ENCODE results near the gene STARD10.

Gene STARD10

DNA sequence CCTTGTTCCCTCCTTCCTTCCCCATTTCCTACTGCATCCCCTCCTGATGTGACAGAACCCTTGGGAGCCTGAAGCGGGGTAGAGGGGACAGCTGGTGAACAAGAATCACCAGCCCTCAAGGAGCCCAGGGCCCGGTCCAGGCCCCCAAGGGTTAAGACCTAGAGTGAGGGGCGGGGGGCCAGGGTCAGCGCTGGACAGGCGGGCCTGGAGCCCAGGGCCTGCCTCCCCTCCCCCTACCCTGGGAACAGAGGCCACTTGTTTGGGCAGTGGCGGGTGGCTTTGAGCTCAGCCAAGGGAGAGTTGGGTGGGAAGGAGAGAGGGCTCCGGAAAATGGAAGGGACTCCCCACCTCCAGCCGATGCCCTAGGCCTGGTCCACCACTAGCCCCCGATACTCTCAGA, 43.8 kb downstream of the STARD10 start:
- no peak for DNase-seq (ENCODE audit: low read depth in 1 of 2, low spot score in 1 of 2)

- DNase-seq (ENCODE audit: low read depth in 1 of 2, low spot score in 1 of 2) = no peak
Measured at GRCh38 chr11:72747289-72747855, 46.5 kb downstream of the STARD10 start.

DNA sequence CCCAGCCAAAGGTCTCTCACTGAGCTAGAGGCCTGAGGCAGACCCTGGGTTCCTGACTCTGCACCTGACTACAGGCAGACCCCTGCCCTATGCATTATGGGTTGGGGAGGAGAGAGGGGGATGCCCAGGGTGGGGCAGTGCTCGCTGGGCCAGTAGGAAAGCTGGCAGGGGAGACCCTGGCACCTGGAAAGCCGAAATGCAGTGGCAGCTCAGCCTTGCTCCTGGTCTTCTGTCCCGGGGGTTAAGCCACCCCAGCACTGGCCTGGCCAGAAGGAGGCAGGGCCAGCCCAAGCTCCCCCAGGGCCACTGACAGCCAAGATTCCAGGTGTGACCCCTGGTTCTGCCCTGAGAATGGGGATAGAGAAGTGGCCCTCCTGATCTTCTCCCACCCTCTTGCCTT, 47.0 kb downstream of the STARD10 start:
- no peak for DNase-seq (ENCODE audit: low read depth in 1 of 2, low spot score in 1 of 2)

DNA sequence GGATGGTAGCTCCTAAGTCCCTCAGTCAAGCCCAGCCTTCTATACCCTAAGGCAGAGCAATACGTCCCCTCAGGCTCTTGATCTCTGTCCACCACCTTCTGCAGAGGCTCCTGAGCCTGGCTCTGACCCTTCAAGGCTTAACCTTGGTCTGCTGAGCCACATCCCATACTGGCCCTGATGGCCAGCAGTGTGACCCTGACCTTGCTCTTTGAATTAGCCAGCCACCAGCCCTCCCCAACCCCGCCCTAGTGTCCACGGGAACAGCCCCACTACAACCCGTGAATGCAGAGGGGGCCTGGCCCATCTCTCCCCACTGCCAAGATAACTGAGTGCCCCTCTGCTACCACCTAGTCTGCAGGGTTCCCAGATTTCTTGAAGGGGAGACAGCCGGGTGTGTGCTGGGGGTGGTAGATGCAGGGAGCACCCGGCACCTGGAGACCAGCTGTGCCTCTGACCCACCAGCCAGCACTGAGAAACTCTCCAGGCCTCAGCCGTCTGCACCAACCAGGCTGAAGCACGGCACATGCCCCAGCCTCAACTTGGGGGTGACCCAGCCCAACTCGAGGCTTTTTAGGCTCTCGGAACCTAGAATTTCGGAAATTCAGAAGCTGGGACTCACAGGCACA, 47.8 kb downstream of the STARD10 start:
- no peak for DNase-seq (ENCODE audit: low read depth in 1 of 2, low spot score in 1 of 2)

DNA sequence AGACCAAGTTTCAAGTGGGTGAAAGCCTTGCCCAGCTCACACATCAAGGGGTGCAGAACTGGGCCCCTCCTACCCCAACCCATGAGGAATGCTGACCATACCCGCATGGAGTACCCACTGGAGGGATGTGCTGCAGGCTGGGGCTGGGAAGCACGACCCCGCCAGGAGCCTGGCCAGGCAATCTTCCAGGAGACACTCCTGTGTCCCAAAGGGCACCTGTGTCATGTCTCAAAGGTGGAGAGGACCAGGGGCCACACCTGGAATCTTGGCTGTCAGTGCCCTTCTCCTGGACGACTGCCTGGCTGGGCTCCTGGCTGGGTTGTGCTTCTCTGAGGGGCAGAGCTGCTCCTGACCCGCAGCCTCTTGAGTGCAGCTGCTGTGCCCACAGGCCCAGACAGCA, 48.3 kb downstream of the STARD10 start:
- DNase-seq (ENCODE audit: low read depth in 1 of 2, low spot score in 1 of 2) = no peak

DNA sequence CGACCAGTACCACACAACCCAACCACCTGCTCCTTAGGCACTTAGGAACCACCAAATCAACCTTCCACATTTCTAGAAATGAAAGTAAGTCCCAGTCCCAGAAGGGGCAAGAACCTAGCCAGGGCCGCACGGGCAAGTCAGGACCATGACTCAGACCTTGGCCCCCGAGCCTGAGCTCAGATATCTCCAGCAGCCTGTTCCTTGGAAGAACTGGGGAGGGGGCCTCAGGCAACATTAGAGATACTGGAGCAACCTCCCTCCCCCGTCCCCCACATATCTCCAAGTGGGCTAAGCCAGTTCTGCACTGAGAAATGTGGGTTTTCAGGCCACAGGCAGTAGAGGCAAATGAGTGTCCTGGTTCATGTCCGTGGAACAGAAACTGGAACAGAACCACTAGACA, 49.4 kb downstream of the STARD10 start:
- no peak for DNase-seq (ENCODE audit: low read depth in 1 of 2, low spot score in 1 of 2)

GRCh38 chr11:72743321-72744221, 50.3 kb downstream of the STARD10 start:
- no peak for DNase-seq (ENCODE audit: low read depth in 1 of 2, low spot score in 1 of 2)

- no peak for DNase-seq (ENCODE audit: low read depth in 1 of 2, low spot score in 1 of 2)
Measured at GRCh38 chr11:72742513-72743320, 51.1 kb downstream of the STARD10 start.

GRCh38 chr11:72741849-72742512, 51.9 kb downstream of the STARD10 start:
- DNase-seq (ENCODE audit: low read depth in 1 of 2, low spot score in 1 of 2) = no peak

DNA sequence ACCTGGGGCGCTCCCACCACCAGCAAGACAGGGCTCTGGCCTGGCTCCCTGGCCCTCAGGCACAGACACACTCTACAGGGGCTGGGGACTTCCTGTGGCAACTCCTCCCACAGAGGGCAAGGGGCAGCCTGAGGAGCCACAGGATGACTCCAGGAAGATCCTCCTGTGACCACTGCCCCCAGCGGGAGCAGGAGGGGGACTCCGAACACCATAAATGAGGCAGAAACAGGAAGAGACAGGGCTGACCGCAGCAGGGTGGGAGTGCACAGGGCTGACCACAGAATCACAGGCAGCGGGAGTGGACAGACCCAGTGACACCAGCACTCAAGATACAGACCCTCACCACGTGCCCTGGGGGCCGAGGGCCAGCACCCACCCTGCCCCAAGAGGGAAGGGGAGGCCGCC, 52.4 kb downstream of the STARD10 start:
- DNase-seq (ENCODE audit: low read depth in 1 of 2, low spot score in 1 of 2) = no peak

- DNase-seq (ENCODE audit: low read depth in 1 of 2, low spot score in 1 of 2) = no peak
Measured at GRCh38 chr11:72740562-72741428, 53.1 kb downstream of the STARD10 start.

DNA sequence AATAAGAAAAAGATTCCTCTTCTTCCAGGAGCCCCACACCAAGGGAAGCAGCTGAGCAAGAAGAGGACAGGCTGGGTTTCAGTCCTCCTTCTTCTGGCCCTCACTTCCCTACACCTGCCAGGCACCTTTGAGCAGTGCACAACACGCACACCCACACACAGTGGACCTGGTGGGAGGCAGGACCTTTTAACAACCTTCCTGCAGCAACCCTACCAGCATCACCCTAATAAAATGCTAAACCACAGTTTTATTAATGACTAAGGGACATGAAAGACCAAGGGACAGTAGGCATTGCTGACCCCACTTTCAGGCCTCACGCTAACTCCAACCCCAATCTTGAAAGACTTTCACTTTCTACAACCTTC, 53.8 kb downstream of the STARD10 start:
- no peak for DNase-seq (ENCODE audit: low read depth in 1 of 2, low spot score in 1 of 2)

DNA sequence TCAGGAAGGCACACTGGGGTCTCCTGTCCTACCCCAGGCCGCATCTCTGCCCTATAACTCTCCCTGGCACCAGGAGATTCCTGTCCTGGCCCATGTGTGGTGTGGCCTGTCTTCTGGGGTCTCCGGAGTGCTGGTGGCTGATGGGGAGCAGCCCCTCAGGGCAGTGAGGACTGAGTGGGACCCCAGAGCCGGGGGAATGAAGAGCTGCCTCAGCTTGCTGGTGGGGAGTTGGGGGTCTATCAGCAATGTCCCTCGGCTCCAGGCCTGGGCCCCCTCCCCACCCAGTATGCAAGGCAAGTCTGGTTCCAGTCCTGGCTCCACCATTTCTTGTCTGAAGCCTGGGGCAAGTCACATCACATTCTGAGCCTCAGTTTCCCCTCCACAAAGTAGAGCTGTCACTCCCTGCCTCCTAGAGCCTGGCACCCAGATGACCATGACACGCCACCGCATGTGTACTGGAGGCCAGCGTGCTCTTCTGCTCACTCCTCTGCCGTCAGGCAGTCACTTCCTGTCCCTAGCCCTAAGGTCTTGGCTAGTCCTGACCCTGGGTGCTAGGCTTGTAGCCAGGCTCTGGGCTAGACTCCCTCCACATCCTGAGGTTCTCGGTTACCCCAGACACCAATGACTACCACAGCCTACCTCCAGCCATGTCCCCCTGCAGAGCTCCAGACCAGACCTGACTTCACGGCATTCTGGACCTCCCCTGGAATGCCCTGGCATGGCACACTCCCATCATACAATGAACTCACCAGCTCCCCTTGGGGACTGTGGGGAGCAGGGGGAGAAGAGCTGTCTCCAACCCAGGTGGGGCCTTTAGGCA, 54.4 kb downstream of the STARD10 start:
- DNase-seq (ENCODE audit: low read depth in 1 of 2, low spot score in 1 of 2) = no peak

DNA sequence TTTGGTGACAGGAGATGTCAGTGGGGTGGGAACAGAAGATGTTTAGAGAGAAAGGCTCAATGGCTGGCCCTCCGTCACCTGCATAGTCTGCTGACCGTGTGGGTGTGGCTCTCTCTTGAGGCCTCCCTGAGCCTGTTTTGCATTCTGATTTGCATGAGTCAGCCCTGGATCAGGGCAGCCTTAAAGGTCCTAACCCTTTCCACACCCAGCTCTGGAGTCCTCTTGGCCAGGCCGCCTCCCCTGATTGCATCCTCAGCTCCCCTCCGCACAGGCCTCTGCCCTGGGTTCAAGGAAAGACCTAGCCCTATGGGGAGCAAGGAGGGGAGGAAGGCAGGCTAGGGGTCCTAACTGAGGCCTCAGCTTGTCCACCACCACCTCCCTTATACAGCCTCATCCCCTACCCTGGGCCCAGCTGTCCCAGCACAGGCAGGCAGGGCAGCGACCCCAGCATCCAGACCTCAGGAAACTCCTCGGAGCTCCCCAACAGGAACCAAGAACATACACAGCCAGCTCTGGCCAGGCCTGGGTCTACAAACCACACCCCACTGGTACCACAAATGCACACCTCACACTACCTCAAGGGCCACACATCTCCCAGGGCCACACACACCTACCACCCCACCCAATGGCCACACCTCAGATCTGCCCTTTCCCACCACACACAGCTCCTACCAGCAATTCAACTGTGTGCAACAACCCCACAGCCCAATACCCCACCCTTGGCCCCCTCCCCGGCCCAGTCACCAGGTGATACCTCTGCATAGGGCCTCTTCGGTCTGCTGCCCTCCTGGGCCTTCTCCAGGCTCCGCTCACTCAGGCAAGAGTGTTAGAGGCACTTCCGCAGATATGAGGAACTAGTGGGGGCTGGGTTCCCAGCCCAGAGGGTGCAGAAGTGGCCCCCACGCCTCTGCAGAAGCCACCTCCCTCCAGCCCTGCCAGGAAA, 55.4 kb downstream of the STARD10 start:
- DNase-seq (ENCODE audit: low read depth in 1 of 2, low spot score in 1 of 2) = no peak

DNA sequence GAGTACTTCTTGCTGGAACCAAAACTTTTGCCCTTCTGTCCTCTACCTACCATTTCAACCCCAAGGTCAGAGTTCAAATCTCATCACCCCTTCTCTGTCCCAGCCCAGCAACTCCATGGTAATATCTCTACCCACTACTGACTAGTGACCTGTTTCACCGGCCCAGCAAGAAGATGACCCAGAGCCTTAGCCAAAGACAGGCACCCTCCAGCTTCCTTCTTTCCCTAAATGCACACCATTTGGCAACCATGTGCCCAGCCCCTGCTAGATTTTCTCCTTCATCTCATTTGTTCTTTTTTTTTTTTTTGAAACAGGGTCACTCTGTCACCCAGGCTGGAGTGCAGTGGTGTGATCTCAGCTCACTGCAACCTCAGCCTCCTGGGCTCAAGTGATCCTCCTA, 56.5 kb downstream of the STARD10 start:
- no peak for DNase-seq (ENCODE audit: low read depth in 1 of 2, low spot score in 1 of 2)

DNA sequence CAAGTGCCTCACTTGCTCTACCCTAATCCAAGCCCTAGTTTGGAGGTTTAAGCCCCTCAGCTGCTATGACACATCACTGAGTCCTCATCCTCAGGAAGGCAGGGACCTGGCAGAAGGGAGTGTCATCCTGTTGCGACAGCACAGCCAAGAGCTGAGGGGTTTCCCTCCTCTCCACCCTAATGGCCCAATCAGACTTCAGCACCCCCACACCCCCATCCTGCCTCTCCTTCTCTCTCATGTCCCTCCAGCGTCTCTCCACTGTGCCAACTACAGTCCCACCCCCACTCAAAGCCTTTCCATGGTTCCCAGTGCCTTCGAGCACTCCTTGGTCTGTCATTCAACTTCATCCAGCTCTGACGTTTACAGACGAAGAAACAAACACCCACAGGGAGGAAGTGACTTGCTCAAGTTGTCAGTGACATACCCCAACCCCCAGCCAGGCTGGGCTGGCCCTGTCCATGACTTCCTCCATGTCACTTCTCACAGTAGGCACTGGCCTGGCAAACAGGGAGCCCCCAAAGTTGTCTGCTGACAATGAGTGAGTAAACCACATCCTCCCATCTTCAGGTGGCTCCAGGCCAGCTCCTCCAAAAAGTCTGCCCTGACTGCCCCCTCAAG, 57.3 kb downstream of the STARD10 start:
- DNase-seq (ENCODE audit: low read depth in 1 of 2, low spot score in 1 of 2) = peak; percentile 14 to 18

- DNase-seq (ENCODE audit: low read depth in 1 of 2, low spot score in 1 of 2) = no peak
Measured at GRCh38 chr11:72735495-72736027, 58.3 kb downstream of the STARD10 start.
